T-helper 1 cell treated with Interleukin-12 subunit alpha and Interleukin-12 subunit beta and Interleukin-4 antibody, amounts not matched to agents 30 μg/mL and 1 μg/mL, for 36 hours (primary cell): Measurements from ENCODE around the gene CACNB2.

ENCODE experiments used
- H3K27ac Mint-ChIP-seq: one replicate; pipeline ENCODE4 v1.8.0; 2021; ENCODE audit warnings: mild to moderate bottlenecking, mixed read lengths
- H3K27me3 Mint-ChIP-seq: one replicate; pipeline ENCODE4 v1.8.0; 2021; ENCODE audit warnings: low read depth, mixed read lengths
- H3K36me3 Mint-ChIP-seq: one replicate; pipeline ENCODE4 v1.8.0; 2021; ENCODE audit warnings: low read depth, mixed read lengths
- H3K4me1 Mint-ChIP-seq: one replicate; pipeline ENCODE4 v1.8.0; 2021; ENCODE audit warnings: low read depth, mixed read lengths
- H3K4me3 Mint-ChIP-seq: one replicate; pipeline ENCODE4 v1.8.0; 2021; ENCODE audit warnings: mild to moderate bottlenecking, moderate library complexity, mixed read lengths
- H3K9me3 Mint-ChIP-seq: one replicate; pipeline ENCODE4 v1.8.0; 2021; ENCODE audit warnings: mixed read lengths

CACNB2 gene

DNA sequence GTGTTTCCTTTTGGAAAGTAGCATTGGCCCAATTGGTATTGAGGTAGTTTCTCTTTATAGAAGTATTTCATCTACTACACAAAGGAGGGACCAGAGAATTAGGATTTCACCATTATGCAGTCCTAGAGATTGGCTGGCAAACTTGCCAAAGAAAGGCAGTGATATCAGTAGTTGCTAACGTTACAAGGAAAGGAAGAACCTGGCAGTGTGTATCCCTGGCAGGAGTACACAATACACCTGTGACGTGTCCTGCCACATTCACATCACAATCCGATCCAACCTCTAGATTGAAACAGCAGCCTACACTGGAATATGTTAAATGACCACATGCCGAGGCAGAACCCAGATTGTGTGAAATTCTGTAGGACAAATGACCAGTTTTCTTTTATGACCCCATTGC, 81.7 kb downstream of the CACNB2 start:
- H3K36me3 Mint-ChIP-seq = no peaks in the 10 kb centered on the region
- H3K27me3 Mint-ChIP-seq = no peaks in the 10 kb centered on the region
- H3K4me3 Mint-ChIP-seq = no peak overlapping the region
- H3K4me1 Mint-ChIP-seq = no peaks in the 10 kb centered on the region
- no peak overlapping the region for H3K27ac Mint-ChIP-seq
- no peaks in the 10 kb centered on the region for H3K9me3 Mint-ChIP-seq

DNA sequence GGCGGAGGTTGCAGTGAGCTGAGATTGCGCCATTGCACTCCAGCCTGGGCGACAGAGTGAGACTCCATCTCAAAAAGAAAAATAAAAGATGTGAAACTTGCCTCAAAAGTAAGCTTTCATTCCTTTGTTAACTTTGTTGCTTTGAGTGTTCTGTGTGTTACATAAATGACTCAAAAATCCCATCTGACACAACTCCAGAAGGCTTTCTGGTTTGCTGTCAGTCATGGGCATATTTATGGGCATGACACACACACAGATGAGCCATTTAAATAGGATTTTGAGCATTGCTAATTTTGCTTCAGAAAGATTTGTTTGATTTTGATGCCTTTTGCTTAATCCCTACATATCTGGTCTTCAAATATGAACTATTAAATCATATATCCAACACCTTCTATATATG, 82.6 kb downstream of the CACNB2 start:
- Mint-ChIP-seq H3K27ac (no peak overlapping the region), H3K27me3 (no peaks in the 10 kb centered on the region), H3K4me3 (no peak overlapping the region), H3K9me3 (no peaks in the 10 kb centered on the region), H3K4me1 (no peaks in the 10 kb centered on the region), H3K36me3 (no peaks in the 10 kb centered on the region)

DNA sequence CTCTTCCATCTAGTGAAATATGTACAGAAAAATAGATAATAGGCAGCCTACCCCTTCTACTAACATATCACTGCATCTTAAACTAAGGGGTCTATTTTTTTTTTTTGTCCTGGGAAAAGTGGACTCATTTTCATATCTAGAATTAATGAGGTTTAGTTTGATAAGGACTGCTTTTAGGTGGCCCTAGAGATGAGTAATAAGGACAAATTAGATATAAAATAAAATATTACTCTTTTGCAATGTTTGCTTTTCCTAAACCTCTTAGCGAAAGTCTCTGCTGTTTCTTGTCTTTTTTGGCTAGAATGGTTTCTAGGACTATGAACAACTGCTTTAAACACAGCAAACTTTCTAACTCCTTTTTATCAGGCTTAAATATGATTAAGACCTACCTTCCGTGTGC, 83.7 kb downstream of the CACNB2 start:
- no peaks in the 10 kb centered on the region for H3K36me3 Mint-ChIP-seq
- no peaks in the 10 kb centered on the region for H3K9me3 Mint-ChIP-seq
- no peaks in the 10 kb centered on the region for H3K27me3 Mint-ChIP-seq
- no peak overlapping the region for H3K4me3 Mint-ChIP-seq
- no peaks in the 10 kb centered on the region for H3K4me1 Mint-ChIP-seq
- H3K27ac Mint-ChIP-seq = no peak overlapping the region

DNA sequence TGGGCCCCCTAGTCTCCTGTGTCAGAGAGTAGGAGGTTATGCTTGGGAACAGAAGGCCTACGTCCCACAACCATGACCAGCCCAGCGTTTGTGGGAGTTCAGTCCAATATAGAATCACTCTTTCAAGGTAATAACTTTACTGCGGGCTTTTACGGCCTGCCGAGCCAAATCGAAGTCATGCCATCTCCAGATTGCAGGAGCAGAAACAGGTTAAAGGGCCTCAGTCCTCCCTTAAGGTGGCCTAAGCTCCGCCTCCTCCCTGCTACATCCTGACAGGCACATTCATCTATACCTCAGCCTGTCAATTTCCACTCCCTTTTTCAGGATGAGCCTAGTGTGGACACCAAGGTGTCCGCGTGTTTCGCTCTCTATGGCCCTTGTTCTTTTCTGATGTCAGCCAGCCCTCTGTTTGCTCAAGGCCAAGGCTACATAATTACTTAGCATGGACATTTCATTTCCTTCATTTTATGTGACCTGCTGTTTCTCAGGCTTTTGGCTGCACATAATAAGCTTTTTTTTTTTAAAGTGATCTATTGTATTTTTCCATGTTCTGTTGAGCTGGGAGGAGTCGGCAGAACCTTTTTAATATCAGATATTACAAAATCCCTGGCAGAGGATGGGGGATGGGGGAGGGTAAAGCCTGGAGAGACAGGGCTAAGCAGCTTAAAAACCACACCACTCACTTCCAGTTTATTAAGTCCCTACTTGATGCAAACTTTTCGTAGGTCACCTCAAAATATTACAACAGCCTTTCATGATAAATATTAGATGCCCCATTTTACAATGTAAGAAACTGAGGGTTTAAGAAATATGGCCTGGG, 84.6 kb downstream of the CACNB2 start:
- no peak overlapping the region for H3K27ac Mint-ChIP-seq
- no peaks in the 10 kb centered on the region for H3K27me3 Mint-ChIP-seq
- no peak overlapping the region for H3K4me3 Mint-ChIP-seq
- no peaks in the 10 kb centered on the region for H3K36me3 Mint-ChIP-seq
- no peaks in the 10 kb centered on the region for H3K4me1 Mint-ChIP-seq
- no peaks in the 10 kb centered on the region for H3K9me3 Mint-ChIP-seq

GRCh38 chr10:18226336-18226735, 86.1 kb downstream of the CACNB2 start:
- no peak overlapping the region for H3K4me3 Mint-ChIP-seq
- no peaks in the 10 kb centered on the region for H3K27me3 Mint-ChIP-seq
- no peak overlapping the region for H3K27ac Mint-ChIP-seq
- no peaks in the 10 kb centered on the region for H3K9me3 Mint-ChIP-seq
- no peaks in the 10 kb centered on the region for H3K4me1 Mint-ChIP-seq
- H3K36me3 Mint-ChIP-seq = no peaks in the 10 kb centered on the region

GRCh38 chr10:18229826-18230225, 89.6 kb downstream of the CACNB2 start:
- no peak overlapping the region for H3K27ac Mint-ChIP-seq
- H3K4me1 Mint-ChIP-seq = no peaks in the 10 kb centered on the region
- no peaks in the 10 kb centered on the region for H3K27me3 Mint-ChIP-seq
- no peaks in the 10 kb centered on the region for H3K36me3 Mint-ChIP-seq
- H3K9me3 Mint-ChIP-seq = no peaks in the 10 kb centered on the region
- H3K4me3 Mint-ChIP-seq = no peak overlapping the region

DNA sequence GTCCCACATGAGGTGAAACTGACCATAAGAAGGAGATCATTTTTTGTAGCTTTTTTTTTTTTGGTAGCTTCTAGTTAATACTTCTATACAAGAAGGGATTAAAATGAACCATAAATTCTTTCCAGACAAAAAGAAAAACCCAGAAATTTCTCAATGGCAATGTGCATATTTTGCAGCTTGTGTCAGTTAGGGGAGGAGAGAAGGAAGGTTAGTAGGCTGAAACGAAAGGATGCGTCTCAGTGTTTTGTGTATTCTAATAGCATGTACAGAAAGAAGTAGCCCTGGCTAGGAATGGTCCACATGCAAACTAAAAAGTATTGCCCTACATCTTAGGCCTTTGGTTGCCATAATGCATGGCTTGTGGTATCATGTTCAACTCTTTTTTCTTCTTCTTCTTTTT, 90.6 kb downstream of the CACNB2 start:
- Mint-ChIP-seq H3K36me3 (no peaks in the 10 kb centered on the region), H3K27ac (no peak overlapping the region), H3K27me3 (no peaks in the 10 kb centered on the region), H3K4me1 (no peaks in the 10 kb centered on the region), H3K4me3 (no peak overlapping the region), H3K9me3 (no peaks in the 10 kb centered on the region)

DNA sequence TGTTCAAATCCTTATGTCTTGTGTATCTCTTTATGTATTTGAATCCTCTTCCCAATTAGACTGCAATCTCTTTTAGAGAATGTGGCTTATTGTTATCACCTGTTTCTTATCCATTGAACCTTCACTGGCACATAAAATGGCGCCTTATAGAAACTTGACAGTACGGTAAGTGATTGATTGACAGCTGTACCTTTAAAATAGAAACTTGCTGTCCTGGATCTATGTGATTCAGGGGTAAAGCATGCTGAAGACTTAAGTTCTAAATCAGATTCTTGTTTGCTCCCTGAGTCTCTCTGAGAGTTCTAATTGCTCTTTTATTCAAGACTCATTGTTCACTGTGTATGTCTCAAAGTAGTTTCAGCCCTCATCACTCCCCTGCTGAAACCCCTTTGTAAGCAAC, 91.3 kb downstream of the CACNB2 start:
- Mint-ChIP-seq H3K4me3 (no peak overlapping the region), H3K9me3 (no peaks in the 10 kb centered on the region), H3K4me1 (no peaks in the 10 kb centered on the region), H3K27me3 (no peaks in the 10 kb centered on the region), H3K27ac (no peak overlapping the region), H3K36me3 (no peaks in the 10 kb centered on the region)

DNA sequence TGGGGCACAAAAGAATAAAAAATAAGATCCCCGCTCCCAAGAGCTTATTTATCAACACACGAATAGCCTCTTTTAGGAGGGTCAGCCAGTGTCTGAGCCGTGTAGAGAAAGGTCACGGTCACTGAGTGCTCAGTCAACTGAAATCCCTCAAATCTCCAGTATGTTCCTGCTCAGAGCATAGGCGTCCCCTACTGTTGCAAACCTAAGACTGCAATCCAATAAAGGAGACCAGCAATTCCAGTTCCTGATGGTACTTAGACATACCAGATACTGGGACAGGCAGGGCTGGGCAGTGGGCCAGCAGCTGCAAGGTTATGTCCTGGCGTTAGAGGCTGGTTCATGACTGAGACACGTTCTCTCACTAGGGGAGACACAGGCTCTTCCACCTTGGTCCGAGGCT, 93.6 kb downstream of the CACNB2 start:
- H3K4me1 Mint-ChIP-seq = no peaks in the 10 kb centered on the region
- H3K27ac Mint-ChIP-seq = no peak overlapping the region
- no peaks in the 10 kb centered on the region for H3K27me3 Mint-ChIP-seq
- no peaks in the 10 kb centered on the region for H3K36me3 Mint-ChIP-seq
- no peaks in the 10 kb centered on the region for H3K9me3 Mint-ChIP-seq
- H3K4me3 Mint-ChIP-seq = no peak overlapping the region

GRCh38 chr10:18235477-18235876, 95.3 kb downstream of the CACNB2 start:
- no peak overlapping the region for H3K27ac Mint-ChIP-seq
- no peak overlapping the region for H3K4me3 Mint-ChIP-seq
- no peaks in the 10 kb centered on the region for H3K36me3 Mint-ChIP-seq
- no peaks in the 10 kb centered on the region for H3K27me3 Mint-ChIP-seq
- no peaks in the 10 kb centered on the region for H3K4me1 Mint-ChIP-seq
- H3K9me3 Mint-ChIP-seq = no peaks in the 10 kb centered on the region

- no peak overlapping the region for H3K4me3 Mint-ChIP-seq
- no peak overlapping the region for H3K27ac Mint-ChIP-seq
- H3K4me1 Mint-ChIP-seq = no peaks in the 10 kb centered on the region
- no peaks in the 10 kb centered on the region for H3K36me3 Mint-ChIP-seq
- H3K9me3 Mint-ChIP-seq = no peaks in the 10 kb centered on the region
- H3K27me3 Mint-ChIP-seq = no peaks in the 10 kb centered on the region
These were observed 96.5 kb downstream of the CACNB2 start for GRCh38 chr10:18236756-18237155.

DNA sequence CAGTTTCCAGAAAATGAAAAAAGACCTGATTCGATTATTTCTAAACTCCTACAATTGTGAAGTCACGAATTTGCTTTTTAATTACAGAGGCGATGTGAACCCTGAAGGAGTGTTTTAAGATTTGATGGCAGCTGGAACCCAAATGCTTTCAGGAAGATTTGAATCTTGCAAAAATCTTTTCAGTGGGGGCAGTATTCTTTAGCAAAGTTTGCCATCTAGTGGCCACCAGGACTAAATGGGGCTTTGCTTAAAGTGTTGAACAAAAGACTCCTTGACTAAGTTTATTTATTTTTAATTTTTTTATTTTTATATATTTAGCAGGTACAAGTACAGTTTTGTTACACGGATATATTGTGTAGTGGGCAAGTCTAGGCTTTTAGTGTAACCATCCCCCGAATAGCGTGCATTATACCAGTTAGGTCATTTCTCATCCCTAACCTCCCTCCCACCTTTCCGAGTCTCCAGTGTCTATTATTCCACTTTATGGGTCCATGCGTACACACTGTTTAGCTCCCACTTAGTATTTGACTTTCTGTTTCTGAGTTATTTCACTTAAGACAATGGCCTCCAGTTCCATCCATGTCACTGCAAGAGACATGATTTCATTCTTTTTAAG, 98.8 kb downstream of the CACNB2 start:
- H3K27me3 Mint-ChIP-seq = no peaks in the 10 kb centered on the region
- no peaks in the 10 kb centered on the region for H3K9me3 Mint-ChIP-seq
- no peak overlapping the region for H3K4me3 Mint-ChIP-seq
- H3K4me1 Mint-ChIP-seq = no peaks in the 10 kb centered on the region
- H3K27ac Mint-ChIP-seq = no peak overlapping the region
- no peaks in the 10 kb centered on the region for H3K36me3 Mint-ChIP-seq

DNA sequence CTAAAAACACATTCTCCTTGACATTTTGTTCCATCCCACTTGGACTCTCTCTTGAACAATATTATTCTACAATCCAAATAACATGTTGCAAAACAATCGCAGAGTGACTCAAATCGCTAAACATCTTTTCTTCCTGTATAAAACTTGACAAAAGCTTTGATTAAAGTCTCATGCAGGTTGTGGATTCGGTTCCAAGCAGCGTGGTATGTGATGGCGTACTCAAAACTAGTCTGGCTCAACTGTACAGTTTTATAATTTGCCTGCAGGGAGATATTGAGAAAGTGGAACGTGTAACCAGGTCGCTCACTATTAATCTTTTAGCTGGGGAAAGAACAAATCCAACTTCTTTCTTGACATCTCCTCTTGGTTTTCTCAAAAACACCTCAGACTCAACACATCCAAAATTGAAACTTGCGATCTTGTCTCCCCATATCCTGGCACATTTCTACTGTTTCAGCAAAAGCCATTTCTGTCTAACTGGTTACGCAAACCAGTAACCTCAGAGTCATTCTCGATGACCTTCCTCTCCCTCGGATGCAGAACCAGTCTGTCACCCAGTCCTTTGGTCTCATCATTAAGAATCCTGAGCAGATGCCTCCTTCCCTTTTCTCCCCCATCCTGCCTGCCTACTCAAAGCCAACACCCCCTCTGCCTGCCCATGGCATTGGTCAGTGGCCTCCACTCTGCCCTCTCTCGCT, 100.1 kb downstream of the CACNB2 start:
- no peak overlapping the region for H3K27ac Mint-ChIP-seq
- H3K4me3 Mint-ChIP-seq = no peak overlapping the region
- H3K36me3 Mint-ChIP-seq = no peaks in the 10 kb centered on the region
- no peaks in the 10 kb centered on the region for H3K9me3 Mint-ChIP-seq
- H3K27me3 Mint-ChIP-seq = no peaks in the 10 kb centered on the region
- no peaks in the 10 kb centered on the region for H3K4me1 Mint-ChIP-seq

DNA sequence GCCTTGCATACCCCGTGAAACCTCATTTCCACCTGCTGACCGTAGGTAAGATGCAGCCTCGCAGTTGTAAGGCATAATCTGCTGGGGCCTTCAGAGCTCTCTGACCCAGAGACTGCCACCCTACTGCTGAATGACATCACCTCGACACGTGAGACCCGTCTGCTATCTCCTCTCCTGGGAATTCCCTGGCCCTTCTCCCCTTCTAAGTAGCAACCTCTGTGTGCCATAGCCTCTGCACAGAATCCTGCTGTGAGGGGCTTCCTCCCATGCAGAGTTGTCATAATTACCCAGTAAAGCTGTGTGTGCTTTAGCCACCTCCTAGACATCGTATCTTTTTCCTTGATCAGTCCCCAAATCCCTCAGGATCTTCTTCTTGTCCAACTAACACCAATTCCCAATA, 106.7 kb downstream of the CACNB2 start:
- Mint-ChIP-seq H3K27ac (no peak overlapping the region), H3K36me3 (no peaks in the 10 kb centered on the region), H3K9me3 (no peaks in the 10 kb centered on the region), H3K4me1 (no peaks in the 10 kb centered on the region), H3K27me3 (no peaks in the 10 kb centered on the region), H3K4me3 (no peak overlapping the region)

GRCh38 chr10:18252086-18252485, 111.9 kb downstream of the CACNB2 start:
- no peaks in the 10 kb centered on the region for H3K27me3 Mint-ChIP-seq
- no peaks in the 10 kb centered on the region for H3K9me3 Mint-ChIP-seq
- no peak overlapping the region for H3K4me3 Mint-ChIP-seq
- no peaks in the 10 kb centered on the region for H3K4me1 Mint-ChIP-seq
- H3K27ac Mint-ChIP-seq = no peak overlapping the region
- H3K36me3 Mint-ChIP-seq = no peaks in the 10 kb centered on the region
